GM12891 (cell line): ENCODE measurements around the gene MYL6.

Experiments
- PAX5 ChIP-seq: IDR thresholded peaks from 2 replicates; pipeline ENCODE4 v1.6.1; 2011; ENCODE audit warnings: low read length, moderate library complexity, mild to moderate bottlenecking; ENCODE audit not compliant: insufficient read depth, severe bottlenecking
- POLR2A ChIP-seq: IDR thresholded peaks from 2 replicates; pipeline ENCODE4 v1.6.1; 2011; ENCODE audit warnings: low read depth, low read length, control low read depth
- TAF1 ChIP-seq: IDR thresholded peaks from 2 replicates; pipeline ENCODE4 v1.6.1; 2011; ENCODE audit warnings: low read depth, low read length, control low read depth

DNA sequence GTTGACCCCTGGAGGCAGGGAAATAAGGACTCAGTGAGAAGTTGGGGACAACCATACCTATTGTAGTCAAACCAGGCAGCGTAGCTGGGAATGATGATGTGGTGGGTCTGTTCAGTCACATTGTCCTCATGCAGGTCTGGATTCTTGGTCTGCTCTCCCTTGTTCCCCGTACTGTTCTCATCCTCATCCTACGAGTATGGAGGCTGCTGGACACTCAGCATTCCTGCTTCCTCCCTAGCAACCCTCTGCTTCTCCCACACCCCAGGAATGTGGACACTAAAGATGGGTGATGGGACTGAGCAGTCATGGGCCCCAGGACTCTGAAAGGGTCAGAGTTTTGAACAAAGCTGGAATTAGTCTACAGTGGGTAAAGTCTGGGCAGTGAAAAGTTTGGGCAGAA, 20.2 kb downstream of the MYL6 start:
- TF ChIP-seq POLR2A: no peak
- no peak for TF ChIP-seq TAF1
- TF ChIP-seq PAX5: no peak
